ENCODE results near the gene PRCD.

The PRCD gene

GRCh38 chr17:76535788-76536510 lies 3.9 kb upstream of the PRCD start:
- Histone ChIP-seq H3K4me1 (ENCODE audit: control insufficient read depth, insufficient read depth, low read length, poor library complexity, severe bottlenecking) (peaks cover 22% of the 10 kb centered on the region), H3K36me3 (ENCODE audit: control insufficient read depth, insufficient read depth, low read length) (no peaks in the 10 kb centered on the region), H3K27ac (ENCODE audit: low read depth, low read length, severe bottlenecking) (no peak overlapping the region), H3K4me3 (ENCODE audit: extremely low read depth, insufficient read depth, low read length, poor library complexity, severe bottlenecking) (no peak overlapping the region), H3K9me3 (ENCODE audit: control insufficient read depth, low read length) (no peaks in the 10 kb centered on the region)
- 90 to 95% methylated on average over 16 to 18 of the region's 19 CpGs for WGBS, 2 experiments (ENCODE audit: insufficient coverage in 2 of 2)

GRCh38 chr17:76536511-76537287 lies 3.1 kb upstream of the PRCD start:
- peak overlapping the region; percentile 45 for H3K4me3 ChIP-seq (ENCODE audit: extremely low read depth, insufficient read depth, low read length, poor library complexity, severe bottlenecking)
- H3K36me3 ChIP-seq (ENCODE audit: control insufficient read depth, insufficient read depth, low read length), result no peaks in the 10 kb centered on the region
- H3K27ac ChIP-seq (ENCODE audit: low read depth, low read length, severe bottlenecking), result no peak overlapping the region
- WGBS, 2 experiments (ENCODE audit: insufficient coverage in 2 of 2), result 61 to 64% methylated on average over 20 to 21 of the region's 25 CpGs
- no peaks in the 10 kb centered on the region for H3K9me3 ChIP-seq (ENCODE audit: control insufficient read depth, low read length)
- H3K4me1 ChIP-seq (ENCODE audit: control insufficient read depth, insufficient read depth, low read length, poor library complexity, severe bottlenecking), result peaks cover 29% of the 10 kb centered on the region

- Histone ChIP-seq H3K36me3 (ENCODE audit: control insufficient read depth, insufficient read depth, low read length) (no peaks in the 10 kb centered on the region), H3K4me3 (ENCODE audit: extremely low read depth, insufficient read depth, low read length, poor library complexity, severe bottlenecking) (peak overlapping the region; percentile 45), H3K27ac (ENCODE audit: low read depth, low read length, severe bottlenecking) (no peak overlapping the region), H3K9me3 (ENCODE audit: control insufficient read depth, low read length) (no peaks in the 10 kb centered on the region), H3K4me1 (ENCODE audit: control insufficient read depth, insufficient read depth, low read length, poor library complexity, severe bottlenecking) (peaks cover 25% of the 10 kb centered on the region)
- WGBS, 2 experiments (ENCODE audit: insufficient coverage in 2 of 2), result 14 to 22% methylated on average over 17 to 20 of the region's 26 CpGs
These were observed 2.6 kb upstream of the PRCD start for GRCh38 chr17:76537288-76537577.

- Histone ChIP-seq H3K4me3 (ENCODE audit: extremely low read depth, insufficient read depth, low read length, poor library complexity, severe bottlenecking) (peak within 1 kb of the TSS; percentile 45), H3K27ac (ENCODE audit: low read depth, low read length, severe bottlenecking) (no peak within 1 kb of the TSS), H3K9me3 (ENCODE audit: control insufficient read depth, low read length) (no peaks in the 10 kb centered on the region), H3K36me3 (ENCODE audit: control insufficient read depth, insufficient read depth, low read length) (no peaks in the 10 kb centered on the region), H3K4me1 (ENCODE audit: control insufficient read depth, insufficient read depth, low read length, poor library complexity, severe bottlenecking) (peaks cover 24% of the 10 kb centered on the region)
- 0% methylated on average over 42 to 58 of the region's 95 CpGs for WGBS, 2 experiments (ENCODE audit: insufficient coverage in 2 of 2)
These were observed 2.1 kb upstream of the PRCD start, which contains the start of gene CYGB for GRCh38 chr17:76537578-76538280. CYGB (minus strand) TSS chr17:76537709; CDS start chr17:76537542, 167 bp downstream.

GRCh38 chr17:76538281-76538931 lies 1.4 kb upstream of the PRCD start:
- Histone ChIP-seq H3K9me3 (ENCODE audit: control insufficient read depth, low read length) (no peaks in the 10 kb centered on the region), H3K4me3 (ENCODE audit: extremely low read depth, insufficient read depth, low read length, poor library complexity, severe bottlenecking) (peak overlapping the region; percentile 45), H3K4me1 (ENCODE audit: control insufficient read depth, insufficient read depth, low read length, poor library complexity, severe bottlenecking) (peaks cover 29% of the 10 kb centered on the region), H3K36me3 (ENCODE audit: control insufficient read depth, insufficient read depth, low read length) (no peaks in the 10 kb centered on the region), H3K27ac (ENCODE audit: low read depth, low read length, severe bottlenecking) (no peak overlapping the region)
- 14 to 16% methylated on average over 35 to 37 of the region's 37 CpGs for WGBS, 2 experiments (ENCODE audit: insufficient coverage in 2 of 2)

- no peaks in the 10 kb centered on the region for H3K36me3 ChIP-seq (ENCODE audit: control insufficient read depth, insufficient read depth, low read length)
- H3K27ac ChIP-seq (ENCODE audit: low read depth, low read length, severe bottlenecking), result no peak overlapping the region
- H3K9me3 ChIP-seq (ENCODE audit: control insufficient read depth, low read length), result no peaks in the 10 kb centered on the region
- peaks cover 35% of the 10 kb centered on the region for H3K4me1 ChIP-seq (ENCODE audit: control insufficient read depth, insufficient read depth, low read length, poor library complexity, severe bottlenecking)
- H3K4me3 ChIP-seq (ENCODE audit: extremely low read depth, insufficient read depth, low read length, poor library complexity, severe bottlenecking), result peak overlapping the region; percentile 45
- 87 to 94% methylated on average over 6 of the region's 9 CpGs for WGBS, 2 experiments (ENCODE audit: insufficient coverage in 2 of 2)
These were observed 788 bp upstream of the PRCD start for GRCh38 chr17:76538941-76539570.

- Histone ChIP-seq H3K4me3 (ENCODE audit: extremely low read depth, insufficient read depth, low read length, poor library complexity, severe bottlenecking) (no peak overlapping the region), H3K4me1 (ENCODE audit: control insufficient read depth, insufficient read depth, low read length, poor library complexity, severe bottlenecking) (peaks cover 49% of the 10 kb centered on the region), H3K27ac (ENCODE audit: low read depth, low read length, severe bottlenecking) (no peak overlapping the region), H3K9me3 (ENCODE audit: control insufficient read depth, low read length) (no peaks in the 10 kb centered on the region), H3K36me3 (ENCODE audit: control insufficient read depth, insufficient read depth, low read length) (no peaks in the 10 kb centered on the region)
- 15% methylated on average over 14 to 18 of the region's 27 CpGs for WGBS, 2 experiments (ENCODE audit: insufficient coverage in 2 of 2)
These were observed 797 bp downstream of the PRCD start for GRCh38 chr17:76540381-76541300.

GRCh38 chr17:76541739-76542454 lies 2.1 kb downstream of the PRCD start:
- peaks cover 59% of the 10 kb centered on the region for H3K4me1 ChIP-seq (ENCODE audit: control insufficient read depth, insufficient read depth, low read length, poor library complexity, severe bottlenecking)

GRCh38 chr17:76542566-76542971 lies 2.7 kb downstream of the PRCD start:
- 86% methylated on average over 10 of the region's 10 CpGs for WGBS, 2 experiments (ENCODE audit: insufficient coverage in 2 of 2)
- Histone ChIP-seq H3K27ac (ENCODE audit: low read depth, low read length, severe bottlenecking) (no peak overlapping the region), H3K36me3 (ENCODE audit: control insufficient read depth, insufficient read depth, low read length) (no peaks in the 10 kb centered on the region), H3K4me3 (ENCODE audit: extremely low read depth, insufficient read depth, low read length, poor library complexity, severe bottlenecking) (no peak overlapping the region), H3K4me1 (ENCODE audit: control insufficient read depth, insufficient read depth, low read length, poor library complexity, severe bottlenecking) (peaks cover 65% of the 10 kb centered on the region), H3K9me3 (ENCODE audit: control insufficient read depth, low read length) (no peaks in the 10 kb centered on the region)

More at GRCh38 chr17:76541739-76542454, 2.1 kb downstream of the PRCD start:
- WGBS, 2 experiments (ENCODE audit: insufficient coverage in 2 of 2), result 96% methylated on average over 9 to 10 of the region's 10 CpGs
- H3K36me3 ChIP-seq (ENCODE audit: control insufficient read depth, insufficient read depth, low read length), result no peaks in the 10 kb centered on the region
- H3K4me3 ChIP-seq (ENCODE audit: extremely low read depth, insufficient read depth, low read length, poor library complexity, severe bottlenecking), result no peak overlapping the region
- no peak overlapping the region for H3K27ac ChIP-seq (ENCODE audit: low read depth, low read length, severe bottlenecking)
- H3K9me3 ChIP-seq (ENCODE audit: control insufficient read depth, low read length), result no peaks in the 10 kb centered on the region
